Heart right ventricle (tissue), 16 donors: ENCODE data around the gene COL26A1. TPM values are rescaled to one million over a fixed set of nuclear protein-coding genes. Genes with fewer than 3 reads are reported as not detected.
A peak's percentile ranks its signal among the peaks of the same experiment; 100 is the strongest.

ENCODE experiments used
- ATAC-seq, 8 donors: fragments of 200-7000 bp; cut with Tn5 transposase; one replicate each; pipeline ENCODE4 v1.9.1; 2020; ENCODE audit warnings: mild to moderate bottlenecking in 8 of 8, moderate library complexity in 8 of 8, moderate number of reproducible peaks in 1 of 8
- DNase-seq, 2 donors: peaks; one replicate each; pipeline ENCODE4 v3.0.0-alpha.2; 2020
- H3K27ac ChIP-seq, 10 donors: fragments of 200-600 bp; sonication (generic) in 2 of 10; one replicate each; pipeline versions ENCODE4 v1.5.0 to v1.8.0; 2020 to 2022; ENCODE audit warnings: mild to moderate bottlenecking in 3 of 10
- H3K27me3 ChIP-seq, 7 donors: fragments of 200-600 bp; one replicate each; pipeline ENCODE4 v1.8.0; 2021 to 2022; ENCODE audit warnings: mild to moderate bottlenecking in 2 of 7
- H3K36me3 ChIP-seq, 9 donors: fragments of 200-600 bp; sonication (generic) in 1 of 9; one replicate each; pipeline versions ENCODE4 v1.5.0 to v1.8.0; 2020 to 2022; ENCODE audit warnings: mild to moderate bottlenecking in 2 of 9
- H3K4me1 ChIP-seq, 9 donors: fragments of 200-600 bp; sonication (generic) in 1 of 9; one replicate each; pipeline versions ENCODE4 v1.5.0 to v1.8.0; 2020 to 2022; ENCODE audit warnings: mild to moderate bottlenecking in 4 of 9
- H3K4me3 ChIP-seq, 10 donors: fragments of 200-600 bp; sonication (generic) in 2 of 10; one replicate each; pipeline versions ENCODE4 v1.5.0 to v1.8.0; 2020 to 2022; ENCODE audit warnings: mild to moderate bottlenecking in 7 of 10, moderate library complexity in 2 of 10
- H3K9me3 ChIP-seq, 11 donors: fragments of 200-600 bp in 10 of 11; sonication (generic) in 2 of 11; one replicate each; pipeline versions ENCODE4 v1.5.0 to v1.8.0; 2013 to 2022; ENCODE audit warnings: mild to moderate bottlenecking in 2 of 11, control low read depth in 1 of 11, moderate library complexity in 1 of 11
- WGBS, 2 donors: extraction: QIAGEN DNeasy Blood & Tissue Kit; methylation state at CpG; one replicate each; pipeline ENCODE4 v1.1.7; 2013; ENCODE audit warnings: inconsistent platforms in 1 of 2; 5-methylcytosine and 5-hydroxymethylcytosine counted together
- intact Hi-C, 10 donors: fragments of 100-400 bp; cut with DNase I; formaldehyde crosslinking; loops; one replicate each; pipeline versions ENCODE4 v1.11.1 to v1.14.2; 2022
- polyA plus RNA-seq, 2 donors: library from polyadenylated mRNA; stranded (reverse); fragments of 200-250 nt; gene quantifications; one replicate each; pipeline ENCODE4 v1.2.3, GENCODE V29; 2013
- total RNA-seq, 10 donors: library from RNA; stranded (reverse); fragmentation: NEBNext Ultra II Directional in 3 of 10; extraction: Animal tissue kit (Norgen Biotek cat#: 25700) in 3 of 10; gene quantifications; one replicate each; pipeline versions ENCODE4 v1.2.1 to v1.2.4, GENCODE V29; 2021 to 2023
- TF ChIP-seq, protein P1 (sequence below), 9 donors: fragments of 200-600 bp; sonication (generic) in 2 of 9; IDR thresholded peaks; one replicate each; pipeline versions ENCODE4 v1.5.0 to v1.8.0; 2021 to 2022; ENCODE audit warnings: antibody characterized with exemption in 9 of 9, mild to moderate bottlenecking in 5 of 9, moderate library complexity in 1 of 9
- donor health status: Arrhythmogenic right ventricular cardiomyopathy.
- donor health status: ischemic (EF 13 %, LVEDD 7.1; RV severe dilation, severe dysfunction).
- donor health status: healthy with polysubstance abuse.
- donor health status: DM: no; HTN: yes; CAD: no.
- donor health status: DM: no; HTN: no; CAD: no.
- donor health status: ischemic (EF 25% LVEDD 6.9; RV normal size, moderate dysfunction).
- donor health status: ischemic (EF 25% LVEDD 5.7; RV mildly dilated, moderate dysfunction).
- donor health status: healthy.
- donor health status: DM: yes; HTN: yes; CAD: no.
- donor health status: Ischemic cardiomyopathy.
- donor health status: ischemic (EF 35%, LVEDD 5.7; RV mildly dilated, moderate dysfunction).
- donor health status: nonischemic (EF 11% LVEDD 7.7; RV severe dilation, severe dysfunction).
- donor health status: DM: yes; HTN: yes; CAD: no.
- donor health status: PGD.
- donor health status: ischemic (EF 29% LVEDD 5.4; RV normal size, mild dysfunction).
- donor health status: nonischemic (EF 23%, LVEDD 6.1; RV moderate dilation, normal function).

Gene COL26A1
- total and polyA plus RNA-seq, 12 donors, result 0.07 to 0.50 TPM; not detected in 10

DNA sequence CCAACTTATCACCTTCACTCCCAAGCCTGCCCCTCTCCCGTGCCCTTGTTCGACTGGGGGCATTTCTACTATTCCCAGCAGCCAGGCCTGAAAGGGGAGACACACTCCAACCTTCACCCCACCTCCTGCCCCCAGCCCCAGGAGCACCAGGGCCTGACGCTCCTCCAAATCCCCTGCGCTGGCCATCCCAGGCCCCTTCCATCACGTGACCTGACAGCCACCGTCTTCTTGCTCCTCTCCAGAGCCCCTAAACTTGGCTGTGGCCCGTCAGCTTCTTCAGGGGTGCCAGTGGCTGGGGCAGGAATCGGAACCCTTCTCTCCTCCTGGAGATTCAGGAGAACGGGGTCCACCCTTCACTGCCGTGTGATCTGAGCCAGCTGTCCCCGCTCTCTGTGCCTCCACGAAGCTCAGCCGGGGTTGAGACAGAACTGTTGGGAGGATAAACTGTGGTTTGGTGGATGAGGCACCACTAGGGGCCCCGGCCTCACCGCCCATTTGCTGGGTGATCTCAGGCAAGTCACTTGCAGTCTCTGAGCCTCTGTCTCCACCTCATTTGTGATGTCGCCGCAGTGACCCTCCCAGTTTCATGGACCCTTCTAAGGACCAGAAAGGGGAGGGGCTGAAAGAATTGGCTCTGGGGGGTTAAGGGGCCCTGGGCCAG lies 175.4 kb downstream of the COL26A1 start:
- Histone ChIP-seq H3K27ac (no peak overlapping the region), H3K4me1 (peaks cover 0 to 23% (median 6%) of the 10 kb centered on the region in 9 donors), H3K9me3 (peaks cover 0 to 5% (median 0%) of the 10 kb centered on the region in 11 donors), H3K4me3 (no peak overlapping the region), H3K36me3 (no peaks in the 10 kb centered on the region), H3K27me3 (peaks cover 0 to 9% (median 0%) of the 10 kb centered on the region in 7 donors)
- DNase-seq (no peak), ATAC-seq (no peak)
- 81 to 84% methylated on average over 17 of the region's 17 CpGs for WGBS, 2 donors
- TF ChIP-seq, protein P1, sequence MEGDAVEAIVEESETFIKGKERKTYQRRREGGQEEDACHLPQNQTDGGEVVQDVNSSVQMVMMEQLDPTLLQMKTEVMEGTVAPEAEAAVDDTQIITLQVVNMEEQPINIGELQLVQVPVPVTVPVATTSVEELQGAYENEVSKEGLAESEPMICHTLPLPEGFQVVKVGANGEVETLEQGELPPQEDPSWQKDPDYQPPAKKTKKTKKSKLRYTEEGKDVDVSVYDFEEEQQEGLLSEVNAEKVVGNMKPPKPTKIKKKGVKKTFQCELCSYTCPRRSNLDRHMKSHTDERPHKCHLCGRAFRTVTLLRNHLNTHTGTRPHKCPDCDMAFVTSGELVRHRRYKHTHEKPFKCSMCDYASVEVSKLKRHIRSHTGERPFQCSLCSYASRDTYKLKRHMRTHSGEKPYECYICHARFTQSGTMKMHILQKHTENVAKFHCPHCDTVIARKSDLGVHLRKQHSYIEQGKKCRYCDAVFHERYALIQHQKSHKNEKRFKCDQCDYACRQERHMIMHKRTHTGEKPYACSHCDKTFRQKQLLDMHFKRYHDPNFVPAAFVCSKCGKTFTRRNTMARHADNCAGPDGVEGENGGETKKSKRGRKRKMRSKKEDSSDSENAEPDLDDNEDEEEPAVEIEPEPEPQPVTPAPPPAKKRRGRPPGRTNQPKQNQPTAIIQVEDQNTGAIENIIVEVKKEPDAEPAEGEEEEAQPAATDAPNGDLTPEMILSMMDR (IDR thresholded peaks at IDR 0.05), result no peak
- intact Hi-C loops, result loop anchor here in 9 of 10 donors (2.0 to 10.0 kb wide), 4 partner anchors 171 to 176 kb away; partner anchors contain the start of gene COL26A1 (in 7 of the 9)

DNA sequence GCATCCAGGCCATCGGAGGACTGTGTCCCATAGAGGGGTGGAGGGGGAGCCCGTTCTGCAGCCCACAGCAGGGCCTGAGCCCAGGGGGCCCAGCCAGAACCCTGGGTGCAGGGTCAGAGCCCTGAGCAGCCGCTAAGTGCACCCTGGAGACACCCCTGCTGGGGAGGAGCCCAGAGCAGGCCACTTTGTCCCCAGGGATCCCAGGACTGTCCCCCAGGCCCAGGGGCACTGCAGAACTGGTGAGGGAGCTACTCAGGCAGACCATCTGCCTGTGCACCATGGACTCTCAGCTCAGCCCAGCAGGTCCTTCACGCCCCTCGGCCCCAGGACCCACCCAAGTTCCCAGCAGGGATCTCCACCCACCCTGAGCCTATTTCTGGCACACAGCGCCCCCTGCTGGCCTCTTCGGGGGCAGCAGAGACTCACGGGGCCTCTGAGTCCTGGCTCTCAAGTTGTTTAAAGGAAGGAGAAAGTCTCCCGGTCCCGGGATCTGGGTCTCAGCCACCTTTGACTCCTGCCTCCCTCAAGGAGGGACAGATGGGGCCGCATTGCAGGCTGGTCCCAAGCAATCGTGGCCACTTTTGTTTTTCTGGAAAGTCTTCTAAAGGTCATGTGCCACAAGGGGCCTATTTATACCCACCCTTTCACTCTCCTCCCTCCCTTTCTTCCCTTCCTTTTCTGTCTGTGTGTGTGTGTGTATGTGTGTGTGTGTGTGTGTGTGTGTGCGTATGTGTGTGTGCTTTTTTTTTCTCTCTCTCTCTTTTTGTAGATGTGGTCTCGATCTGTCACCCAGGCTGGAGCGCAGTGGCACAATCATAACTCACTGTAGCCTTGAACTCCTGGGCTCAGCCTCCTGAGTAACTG lies 176.2 kb downstream of the COL26A1 start:
- peaks cover 0 to 9% (median 0%) of the 10 kb centered on the region in 7 donors for H3K27me3 ChIP-seq
- H3K36me3 ChIP-seq, result no peaks in the 10 kb centered on the region
- WGBS, 2 donors, result 23 to 31% methylated on average over 14 to 15 of the region's 15 CpGs
- intact Hi-C loops, result loop anchor here in 9 of 10 donors (2.0 to 10.0 kb wide), 4 partner anchors 172 to 177 kb away; partner anchors contain the start of gene COL26A1 (in 7 of the 9)
- no peak overlapping the region for H3K4me3 ChIP-seq
- H3K4me1 ChIP-seq, result peaks cover 0 to 24% (median 6%) of the 10 kb centered on the region in 9 donors
- peaks cover 0 to 5% (median 0%) of the 10 kb centered on the region in 11 donors for H3K9me3 ChIP-seq
- DNase-seq (peak; percentile 33 to 62), ATAC-seq (peak; percentile 39 to 73 (median 60))
- TF ChIP-seq, protein P1 (IDR thresholded peaks at IDR 0.05), result peak; percentile 63 to 94 (median 82)
- H3K27ac ChIP-seq, result no peak overlapping the region

DNA sequence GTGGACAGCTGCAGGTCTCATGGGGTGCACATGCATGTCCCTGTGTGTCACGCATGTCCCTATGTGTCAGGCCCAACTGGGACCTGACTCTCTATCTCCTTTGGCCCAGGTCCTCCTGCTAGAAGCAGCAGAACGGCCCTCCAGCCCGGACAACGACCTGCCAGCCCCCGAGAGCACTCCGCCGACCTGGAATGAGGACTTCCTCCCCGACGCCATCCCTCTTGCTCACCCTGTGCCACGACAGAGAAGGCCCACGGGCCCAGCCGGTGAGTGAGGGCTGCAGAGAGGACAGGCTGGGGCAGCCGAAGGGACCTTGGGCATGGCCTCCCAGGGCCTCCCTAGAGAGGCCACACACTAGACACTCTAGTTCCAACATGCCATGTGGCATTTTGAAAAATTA lies 177.1 kb downstream of the COL26A1 start:
- no peaks in the 10 kb centered on the region for H3K36me3 ChIP-seq
- no peak for DNase-seq
- no peak overlapping the region for H3K27ac ChIP-seq
- peaks cover 0 to 5% (median 0%) of the 10 kb centered on the region in 11 donors for H3K9me3 ChIP-seq
- ATAC-seq, result no peak
- TF ChIP-seq, protein P1 (IDR thresholded peaks at IDR 0.05), result no peak
- H3K4me3 ChIP-seq, result no peak overlapping the region
- H3K4me1 ChIP-seq, result peaks cover 0 to 24% (median 6%) of the 10 kb centered on the region in 9 donors
- peaks cover 0 to 9% (median 0%) of the 10 kb centered on the region in 7 donors for H3K27me3 ChIP-seq
- 84 to 85% methylated on average over 13 of the region's 13 CpGs for WGBS, 2 donors
- intact Hi-C loops, result loop anchor here (2.0 to 10.0 kb wide), 8 partner anchors 148 to 855 kb away; partner anchors contain the start of genes COL26A1 (in 8 of the 10) and PRKRIP1 (in 1 of the 10)
